Stimulated activated CD4-positive, alpha-beta T cell treated with anti-CD3 and anti-CD28 coated beads, Interleukin-15, amount 100 ng/mL, for 48 hours (primary cell): Measurements from ENCODE around the gene SCN7A.

ENCODE experiments used
- DNase-seq, 2 donors: peaks; one replicate each; pipeline ENCODE4 v3.0.0-alpha.2; 2020; ENCODE audit warnings: low read depth in 2 of 2

The SCN7A gene

DNA sequence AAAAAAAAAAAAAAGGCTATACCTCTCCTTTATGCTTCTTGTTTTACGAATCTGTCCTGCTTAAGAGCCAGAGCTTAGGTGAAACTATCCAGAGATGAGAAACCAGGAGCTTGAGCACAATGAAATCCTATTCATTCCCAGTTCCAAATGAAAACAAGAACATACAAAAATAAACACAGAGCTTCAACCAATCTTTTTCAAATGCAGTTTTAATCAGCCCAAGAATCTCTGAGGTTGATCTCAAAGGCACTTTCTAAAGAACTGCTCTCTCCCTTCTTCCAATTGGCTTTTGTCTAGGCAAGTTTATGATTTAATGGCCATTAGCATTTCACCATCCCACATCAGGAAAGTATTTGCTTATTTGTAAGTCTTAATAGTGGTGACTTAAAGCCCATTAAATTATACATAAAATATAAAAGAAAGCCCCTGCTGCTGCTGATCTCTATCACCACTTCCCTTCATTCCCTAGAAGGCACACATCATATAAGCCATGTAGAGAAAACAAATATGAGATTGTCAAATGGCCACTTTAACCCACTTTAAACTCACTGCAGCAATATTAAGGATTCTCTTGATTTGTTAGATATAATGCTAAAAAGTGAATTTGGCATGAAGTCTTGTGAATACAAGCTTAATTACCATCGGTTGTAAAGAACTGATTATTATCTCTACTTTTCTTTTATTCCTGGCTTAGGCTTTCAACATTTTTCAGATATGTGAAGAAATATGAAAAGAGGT, 89.0 kb downstream of the SCN7A start:
- DNase-seq, result no peak

- no peak for DNase-seq
Measured at GRCh38 chr2:166394245-166394644, 99.8 kb downstream of the SCN7A start.

GRCh38 chr2:166393008-166393407, 101.0 kb downstream of the SCN7A start:
- DNase-seq, result no peak

DNA sequence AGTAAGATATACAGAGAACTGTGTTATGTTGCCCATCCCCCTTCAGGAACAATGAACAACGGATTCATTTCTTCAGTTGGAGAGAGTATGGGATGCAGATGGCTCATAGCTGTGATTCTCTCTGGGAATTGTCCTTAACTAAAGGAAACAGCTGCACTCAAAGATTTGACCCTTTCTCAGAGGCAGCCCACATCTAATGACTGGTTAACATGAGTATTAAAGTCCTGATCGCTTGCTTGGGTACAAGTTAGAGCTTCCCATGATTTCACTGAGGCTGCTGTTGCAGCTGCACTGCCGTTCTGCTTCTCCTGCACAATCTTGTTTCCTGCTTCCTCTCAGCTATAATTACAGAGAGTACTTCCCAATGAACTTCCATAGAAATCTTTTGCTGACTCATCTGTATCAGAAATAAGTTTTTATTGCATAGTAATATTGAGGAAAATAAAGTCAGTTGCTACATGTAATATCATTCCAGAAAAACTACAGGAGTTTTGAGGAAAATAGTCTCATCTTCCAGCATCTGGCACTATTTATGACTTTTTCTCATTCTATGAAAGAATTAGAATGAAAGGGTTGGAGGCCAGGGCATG, 105.5 kb downstream of the SCN7A start:
- DNase-seq, result no peak

- no peak for DNase-seq
Measured at GRCh38 chr2:166385313-166385712, 108.7 kb downstream of the SCN7A start.

GRCh38 chr2:166384774-166385173, 109.3 kb downstream of the SCN7A start:
- no peak for DNase-seq

GRCh38 chr2:166382448-166382847, 111.6 kb downstream of the SCN7A start:
- no peak for DNase-seq

DNA sequence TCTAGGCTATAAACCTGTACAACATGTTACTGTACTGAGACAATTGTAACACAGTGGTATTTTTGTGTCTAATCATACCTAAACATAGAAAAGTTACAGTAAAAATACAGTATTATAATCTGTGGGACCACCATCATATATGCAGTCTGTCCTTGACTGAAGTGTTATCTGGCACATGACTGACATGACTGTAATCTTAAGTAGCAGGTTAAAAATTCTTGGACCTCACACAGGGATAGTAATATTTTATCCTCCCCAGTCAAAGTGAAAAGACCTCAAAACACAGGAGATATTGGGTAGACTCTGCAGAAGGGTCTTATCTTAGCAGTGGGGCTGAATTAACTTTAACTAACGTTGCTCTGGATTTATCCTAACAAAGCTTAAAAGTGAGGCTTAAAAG, 113.4 kb downstream of the SCN7A start:
- DNase-seq, result no peak

GRCh38 chr2:166376873-166377272, 117.2 kb downstream of the SCN7A start:
- DNase-seq, result no peak

- DNase-seq, result no peak
Measured at GRCh38 chr2:166376488-166376828, 117.6 kb downstream of the SCN7A start.

GRCh38 chr2:166375736-166376487, 118.1 kb downstream of the SCN7A start, which contains the start of gene SCN9A:
TSS of gene SCN9A (minus strand) at chr2:166375944. CDS start at chr2:166311756, 64,188 bp downstream.
- peak in 1 of 2 donors; percentile 25 for DNase-seq

- DNase-seq, result no peak
Measured at GRCh38 chr2:166375195-166375735, 118.8 kb downstream of the SCN7A start.

DNA sequence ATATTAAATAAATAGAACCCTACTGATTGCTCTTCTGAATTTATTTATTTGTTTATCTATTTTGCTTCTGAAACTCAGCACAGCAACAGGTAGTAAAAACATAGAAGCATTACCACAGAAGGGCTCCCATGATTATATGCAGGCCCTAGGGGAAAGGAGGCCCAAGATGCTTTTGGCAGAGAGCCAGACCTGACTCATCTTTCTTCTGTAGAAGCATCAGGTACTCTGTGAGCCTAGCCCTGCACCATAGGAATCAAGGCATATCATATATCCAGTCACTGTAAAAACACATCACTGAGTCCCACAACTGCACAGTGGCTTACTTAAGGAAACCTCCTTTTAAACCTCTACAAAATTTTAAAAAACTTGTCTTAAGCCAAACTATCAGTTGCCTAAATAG, 120.1 kb downstream of the SCN7A start:
- no peak for DNase-seq

DNA sequence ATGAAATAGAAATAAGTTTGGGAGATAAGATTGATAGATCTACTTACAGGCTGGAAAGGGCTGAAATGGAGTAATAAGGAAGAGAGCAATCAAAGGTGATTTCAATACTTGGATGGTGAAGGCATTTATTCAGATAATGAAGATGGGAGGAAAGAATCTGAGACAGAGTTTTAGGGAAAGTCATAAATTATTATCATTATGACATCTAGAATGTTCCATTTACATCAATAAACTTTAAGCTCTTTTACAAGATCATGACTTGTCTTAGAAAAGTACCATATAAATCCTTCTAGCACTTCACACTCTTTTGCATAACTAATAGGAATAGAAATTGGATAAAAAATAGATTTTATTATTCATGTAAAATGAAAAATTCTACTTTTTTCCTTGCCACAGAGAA, 120.5 kb downstream of the SCN7A start:
- DNase-seq, result no peak

DNA sequence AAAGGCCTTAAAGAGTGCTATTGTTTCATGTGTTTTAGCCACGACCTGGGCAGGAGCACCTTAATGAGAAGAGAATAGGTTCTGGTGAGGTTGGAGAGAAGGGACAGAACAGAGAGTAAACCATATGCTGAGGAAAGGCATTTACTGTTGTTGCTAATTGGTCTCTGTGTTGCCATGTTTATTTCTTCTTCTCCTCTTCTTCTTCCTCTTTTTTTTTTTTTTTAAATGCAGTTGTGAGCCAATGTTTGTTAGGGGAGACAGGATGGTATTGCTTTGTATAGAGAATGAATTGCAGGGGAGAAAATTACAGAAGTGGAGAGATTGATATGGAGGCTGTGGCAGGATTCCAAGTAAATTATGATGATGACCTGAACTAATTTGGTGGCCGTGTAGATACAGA, 120.9 kb downstream of the SCN7A start:
- no peak for DNase-seq

DNA sequence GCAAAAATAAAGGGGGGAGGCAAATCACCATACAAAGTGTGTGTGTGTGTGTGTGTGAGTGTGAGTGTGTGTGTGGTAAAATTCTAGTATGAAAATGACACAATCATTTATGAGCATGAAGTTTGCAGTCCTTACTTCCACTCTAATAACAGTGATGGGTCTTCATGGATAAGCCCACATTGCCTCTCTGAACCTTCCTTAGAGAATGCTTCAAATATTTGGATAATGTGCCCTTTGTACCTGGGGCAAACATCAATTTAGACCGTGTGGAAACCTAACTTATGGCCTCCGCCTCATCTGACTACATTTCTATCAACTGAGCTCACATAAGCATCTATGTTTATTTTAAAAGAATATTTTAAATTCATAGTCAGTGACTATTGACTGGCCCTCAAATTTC, 122.0 kb downstream of the SCN7A start:
- DNase-seq, result no peak

DNA sequence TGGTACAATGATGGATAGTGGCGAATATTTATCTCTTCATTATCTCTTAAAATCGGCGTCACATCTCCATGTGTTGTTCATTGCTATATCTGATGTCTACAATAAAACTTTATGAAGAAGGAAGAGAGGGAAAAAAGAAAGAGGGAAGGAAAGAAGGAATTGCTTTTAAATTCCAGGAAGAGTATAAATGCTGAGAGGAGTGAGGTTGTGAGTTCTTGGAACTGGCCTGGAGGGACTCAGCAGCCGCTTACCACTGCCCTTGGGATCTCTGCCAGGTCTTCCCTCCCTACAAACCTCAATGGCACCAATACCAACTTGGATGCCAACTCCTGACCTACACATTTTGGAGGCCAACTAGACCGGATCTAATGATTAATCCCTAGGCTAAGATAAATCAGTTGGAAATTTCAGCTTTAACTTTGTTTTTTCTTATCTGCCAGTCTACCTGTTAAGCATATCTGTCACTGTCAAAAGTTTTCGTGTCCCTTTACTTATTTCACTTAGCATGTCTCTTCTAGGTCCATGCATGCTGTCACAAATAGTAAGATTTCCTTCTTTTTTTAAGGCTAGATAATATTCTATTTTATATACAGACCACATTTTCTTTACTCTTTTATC, 128.1 kb downstream of the SCN7A start:
- no peak for DNase-seq

DNA sequence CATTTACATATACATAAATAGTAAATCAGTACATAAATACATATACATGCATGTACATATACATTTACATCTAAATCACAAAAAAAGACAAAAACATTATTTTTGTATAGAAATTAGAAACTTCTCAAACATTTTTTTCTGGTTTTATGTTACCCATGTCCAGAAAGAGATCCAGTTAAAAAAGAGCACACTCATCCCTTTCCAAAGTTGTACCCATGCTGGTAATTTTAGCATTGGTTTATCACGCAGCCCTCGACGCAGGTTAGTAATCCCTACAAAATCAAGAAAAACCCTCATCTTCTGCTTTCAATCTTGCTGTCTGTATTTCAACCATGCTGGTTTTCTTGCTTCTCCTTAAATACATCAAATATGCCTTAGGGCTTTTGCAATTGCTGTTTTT, 128.8 kb downstream of the SCN7A start:
- DNase-seq, result no peak

DNA sequence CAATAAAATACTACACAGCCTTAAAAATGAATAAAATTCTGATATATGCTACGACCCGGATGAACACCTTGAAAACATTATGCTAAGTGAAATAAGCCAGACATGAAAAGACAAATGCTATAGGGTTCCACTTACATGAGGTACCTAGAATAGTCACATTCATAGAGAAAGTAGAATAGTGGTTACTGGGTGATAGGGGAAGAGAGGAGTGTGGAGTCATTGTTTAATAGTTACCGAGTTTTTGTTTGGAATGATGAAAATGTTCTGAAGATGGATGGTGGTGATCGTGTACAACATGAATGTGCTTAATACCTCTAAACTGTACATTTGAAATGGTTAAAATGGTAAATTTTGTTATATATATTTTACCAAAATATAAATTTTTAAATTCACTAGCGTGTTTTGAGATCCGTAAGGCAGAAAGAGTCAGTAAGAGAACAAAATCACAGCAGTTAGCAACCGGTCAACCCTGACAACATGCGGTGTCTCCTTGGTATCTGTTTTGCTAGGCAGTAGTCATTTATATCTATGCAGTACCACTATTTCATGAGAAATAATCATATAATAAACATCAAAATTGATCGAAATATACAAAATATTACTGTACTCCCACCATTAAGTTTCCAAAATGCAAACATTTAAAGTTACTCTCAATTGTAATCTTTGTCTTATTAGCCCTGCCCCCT, 129.4 kb downstream of the SCN7A start:
- no peak for DNase-seq

DNA sequence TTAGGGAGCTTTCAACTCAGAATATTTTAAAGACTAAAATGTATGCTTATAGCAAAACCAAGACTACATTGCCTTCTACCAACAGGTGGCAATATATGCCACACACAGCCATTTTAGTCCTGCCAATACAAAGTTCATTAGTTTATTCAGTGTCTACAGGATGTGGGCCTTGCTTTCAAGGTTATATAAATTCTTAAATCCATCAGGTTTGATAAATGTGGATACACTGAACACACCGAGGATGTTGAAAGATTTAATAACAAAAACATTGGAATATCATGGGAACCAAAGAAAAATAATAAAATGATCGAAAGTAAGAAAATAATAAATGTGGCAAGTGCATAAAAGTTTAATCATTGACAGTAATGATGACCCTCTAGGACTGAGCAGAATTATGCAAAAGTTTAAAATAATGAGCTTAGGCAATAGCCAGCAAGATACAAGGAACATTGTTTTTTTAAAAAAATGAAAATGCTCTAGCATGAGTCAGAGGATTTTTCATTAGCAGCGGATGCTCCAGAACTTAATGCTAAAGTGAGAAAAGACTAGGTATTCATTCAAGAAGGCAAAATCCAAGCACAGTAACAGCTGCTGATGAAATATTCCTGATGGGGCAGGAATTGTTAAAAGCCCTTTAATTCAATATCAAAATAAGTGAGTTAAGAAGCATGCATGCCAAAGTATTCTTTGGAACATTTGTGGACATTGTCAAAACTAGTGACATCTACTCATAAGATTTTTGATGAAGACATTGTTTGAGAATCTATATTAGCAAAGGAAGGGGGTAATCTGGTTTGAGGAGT, 132.5 kb downstream of the SCN7A start:
- no peak for DNase-seq

GRCh38 chr2:166360906-166361305, 133.1 kb downstream of the SCN7A start:
- no peak for DNase-seq
